HG03460 (cell line): ENCODE measurements around the gene UACA.
"Not testable (repeated sequence)": the region's sequence is repeated elsewhere in the genome, so short reads cannot be mapped to it uniquely, and the experiment has no call there.

Experiments used
- ATAC-seq: cut with Tn5 transposase; IDR thresholded peaks from one replicate; pipeline ENCODE4 v1.9.1; 2021; ENCODE audit not compliant: unreplicated experiment

The UACA gene

GRCh38 chr15:70669006-70669602 lies 94.3 kb downstream of the UACA start:
- ATAC-seq, result peak; percentile 66

- ATAC-seq, result no peak
These were observed 97.8 kb downstream of the UACA start for GRCh38 chr15:70665599-70665998.

- no peak for ATAC-seq
These were observed 98.9 kb downstream of the UACA start for GRCh38 chr15:70664494-70664893.

- not testable (repeated sequence) for ATAC-seq
These were observed 100.3 kb downstream of the UACA start for GRCh38 chr15:70663069-70663468.

- no peak for ATAC-seq
These were observed 103.7 kb downstream of the UACA start for GRCh38 chr15:70659662-70660061.

- no peak for ATAC-seq
These were observed 104.7 kb downstream of the UACA start for GRCh38 chr15:70658641-70659040.

- no peak for ATAC-seq
These were observed 109.9 kb downstream of the UACA start for GRCh38 chr15:70653426-70653825.

GRCh38 chr15:70652341-70652740 lies 111.0 kb downstream of the UACA start:
- ATAC-seq, result no peak

- no peak for ATAC-seq
These were observed 112.0 kb downstream of the UACA start for GRCh38 chr15:70651303-70651845.

GRCh38 chr15:70650567-70651302 lies 112.6 kb downstream of the UACA start:
- no peak for ATAC-seq

GRCh38 chr15:70647396-70647795 lies 116.0 kb downstream of the UACA start:
- ATAC-seq, result no peak

GRCh38 chr15:70646169-70646568 lies 117.2 kb downstream of the UACA start:
- ATAC-seq, result no peak

GRCh38 chr15:70643783-70644125 lies 119.6 kb downstream of the UACA start:
- no peak for ATAC-seq

GRCh38 chr15:70643106-70643782 lies 120.1 kb downstream of the UACA start:
- no peak for ATAC-seq

- no peak for ATAC-seq
These were observed 126.7 kb downstream of the UACA start for GRCh38 chr15:70636540-70637165.

GRCh38 chr15:70635895-70636294 lies 127.5 kb downstream of the UACA start:
- no peak for ATAC-seq

- no peak for ATAC-seq
These were observed 129.4 kb downstream of the UACA start for GRCh38 chr15:70633991-70634390.

GRCh38 chr15:70633103-70633831 lies 130.1 kb downstream of the UACA start:
- no peak for ATAC-seq

- no peak for ATAC-seq
These were observed 130.8 kb downstream of the UACA start for GRCh38 chr15:70632491-70633102.

- no peak for ATAC-seq
These were observed 131.3 kb downstream of the UACA start for GRCh38 chr15:70632079-70632478.
